ENCODE data around the gene ORM1.
A peak's percentile ranks its signal among the peaks of the same experiment; 100 is the strongest.

The ORM1 gene

GRCh38 chr9:114373960-114374730 is 51.2 kb downstream of the ORM1 start:
- H3K4me1 ChIP-seq (ENCODE audit: low read length): peaks cover 60% of the 10 kb centered on the region
- no peaks in the 10 kb centered on the region for H3K9me3 ChIP-seq (replicated peaks; ENCODE audit: insufficient read depth, low read length)
- H3F3A ChIP-seq (ENCODE audit: insufficient read depth, low read length): peaks cover 51% of the 10 kb centered on the region
- H3K79me2 ChIP-seq (ENCODE audit: low read length): peaks cover 82% of the 10 kb centered on the region
- TF ChIP-seq EZH2 (optimal IDR thresholded peaks at IDR 0.05; ENCODE audit: low read depth, low read length) (no peak), EZH2phosphoT487 (IDR thresholded peaks at IDR 0.05; ENCODE audit: low read length) (no peak), CTCF (IDR thresholded peaks at IDR 0.05; ENCODE audit: low read length) (no peak)
- no peaks in the 10 kb centered on the region for H4K20me1 ChIP-seq (ENCODE audit: insufficient read depth, low read length)
- no peak for DNase-seq
- H3K9me2 ChIP-seq (replicated peaks; ENCODE audit: insufficient read depth, low read length): no peaks in the 10 kb centered on the region
- peak overlapping the region; percentile 98 for H3K27ac ChIP-seq (ENCODE audit: low read length)
- H3K27me3 ChIP-seq (replicated peaks; ENCODE audit: insufficient read depth, low read length): no peaks in the 10 kb centered on the region
- no peak overlapping the region for H3K4me3 ChIP-seq (ENCODE audit: low read length)
- H3K36me3 ChIP-seq (replicated peaks; ENCODE audit: insufficient read depth, low read length): peaks cover 8% of the 10 kb centered on the region
- peak overlapping the region; percentile 68; the same call in 1 of the 2 replicates for H3K9ac ChIP-seq (ENCODE audit: low read length)
- no peak overlapping the region for H2AFZ ChIP-seq (ENCODE audit: low read length)
- H3K4me2 ChIP-seq (ENCODE audit: low read depth, low read length): peak overlapping the region; percentile 87; the same call in 1 of the 2 replicates

- no peaks in the 10 kb centered on the region for H4K20me1 ChIP-seq (ENCODE audit: insufficient read depth, low read length)
- H3K9ac ChIP-seq (ENCODE audit: low read length): no peak overlapping the region
- TF ChIP-seq CTCF (IDR thresholded peaks at IDR 0.05; ENCODE audit: low read length) (no peak), EZH2phosphoT487 (IDR thresholded peaks at IDR 0.05; ENCODE audit: low read length) (no peak), EZH2 (optimal IDR thresholded peaks at IDR 0.05; ENCODE audit: low read depth, low read length) (no peak)
- H3K4me2 ChIP-seq (ENCODE audit: low read depth, low read length): no peak overlapping the region
- H3K9me2 ChIP-seq (replicated peaks; ENCODE audit: insufficient read depth, low read length): no peaks in the 10 kb centered on the region
- H3K79me2 ChIP-seq (ENCODE audit: low read length): peaks cover 82% of the 10 kb centered on the region
- no peaks in the 10 kb centered on the region for H3K27me3 ChIP-seq (replicated peaks; ENCODE audit: insufficient read depth, low read length)
- no peaks in the 10 kb centered on the region for H3K9me3 ChIP-seq (replicated peaks; ENCODE audit: insufficient read depth, low read length)
- peaks cover 46% of the 10 kb centered on the region for H3F3A ChIP-seq (ENCODE audit: insufficient read depth, low read length)
- no peak overlapping the region for H2AFZ ChIP-seq (ENCODE audit: low read length)
- H3K4me3 ChIP-seq (ENCODE audit: low read length): no peak overlapping the region
- peak overlapping the region; percentile 98; the same call in 1 of the 2 replicates for H3K27ac ChIP-seq (ENCODE audit: low read length)
- peaks cover 52% of the 10 kb centered on the region for H3K4me1 ChIP-seq (ENCODE audit: low read length)
- H3K36me3 ChIP-seq (replicated peaks; ENCODE audit: insufficient read depth, low read length): peaks cover 14% of the 10 kb centered on the region
- no peak for DNase-seq
Measured at GRCh38 chr9:114374936-114375335, 52.0 kb downstream of the ORM1 start.

- Histone ChIP-seq H3K4me2 (ENCODE audit: low read depth, low read length) (no peak overlapping the region), H2AFZ (ENCODE audit: low read length) (no peak overlapping the region), H3K27me3 (replicated peaks; ENCODE audit: insufficient read depth, low read length) (no peaks in the 10 kb centered on the region), H3K9ac (ENCODE audit: low read length) (no peak overlapping the region), H3F3A (ENCODE audit: insufficient read depth, low read length) (peaks cover 46% of the 10 kb centered on the region), H3K4me1 (ENCODE audit: low read length) (peaks cover 46% of the 10 kb centered on the region), H3K27ac (ENCODE audit: low read length) (peak overlapping the region; percentile 98; the same call in 1 of the 2 replicates), H4K20me1 (ENCODE audit: insufficient read depth, low read length) (no peaks in the 10 kb centered on the region), H3K9me3 (replicated peaks; ENCODE audit: insufficient read depth, low read length) (no peaks in the 10 kb centered on the region), H3K36me3 (replicated peaks; ENCODE audit: insufficient read depth, low read length) (peaks cover 14% of the 10 kb centered on the region), H3K79me2 (ENCODE audit: low read length) (peaks cover 82% of the 10 kb centered on the region), H3K4me3 (ENCODE audit: low read length) (no peak overlapping the region), H3K9me2 (replicated peaks; ENCODE audit: insufficient read depth, low read length) (no peaks in the 10 kb centered on the region)
- no peak for DNase-seq
- TF ChIP-seq CTCF (IDR thresholded peaks at IDR 0.05; ENCODE audit: low read length) (no peak), EZH2phosphoT487 (IDR thresholded peaks at IDR 0.05; ENCODE audit: low read length) (no peak), EZH2 (optimal IDR thresholded peaks at IDR 0.05; ENCODE audit: low read depth, low read length) (no peak)
Measured at GRCh38 chr9:114375386-114376175, 52.7 kb downstream of the ORM1 start.
